ENCODE data around the gene VWA8.
"Not testable (repeated sequence)": the region's sequence is repeated elsewhere in the genome, so short reads cannot be mapped to it uniquely, and the experiment has no call there.

Gene VWA8

DNA sequence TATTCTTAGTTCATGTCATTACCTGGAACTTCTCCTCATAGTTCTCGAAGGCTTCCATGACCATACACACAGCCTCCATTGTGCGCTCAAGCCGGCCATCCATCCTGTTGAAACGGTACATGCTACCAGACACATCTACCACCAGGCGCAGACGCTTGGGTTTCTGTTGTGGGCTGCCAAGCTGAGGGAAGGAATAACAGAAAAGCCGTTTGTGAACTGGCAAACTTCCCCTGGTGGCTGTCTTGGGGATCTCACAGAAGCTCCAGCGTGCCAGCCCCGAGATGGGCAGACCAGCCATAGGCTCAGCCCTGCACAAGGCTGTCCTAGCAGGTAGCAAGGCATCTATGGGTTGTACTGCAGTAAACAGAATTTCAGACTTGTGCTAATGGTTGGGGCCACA is 373.4 kb downstream of the VWA8 start:
- DNase-seq (ENCODE audit: low spot score): peak; percentile 22

DNA sequence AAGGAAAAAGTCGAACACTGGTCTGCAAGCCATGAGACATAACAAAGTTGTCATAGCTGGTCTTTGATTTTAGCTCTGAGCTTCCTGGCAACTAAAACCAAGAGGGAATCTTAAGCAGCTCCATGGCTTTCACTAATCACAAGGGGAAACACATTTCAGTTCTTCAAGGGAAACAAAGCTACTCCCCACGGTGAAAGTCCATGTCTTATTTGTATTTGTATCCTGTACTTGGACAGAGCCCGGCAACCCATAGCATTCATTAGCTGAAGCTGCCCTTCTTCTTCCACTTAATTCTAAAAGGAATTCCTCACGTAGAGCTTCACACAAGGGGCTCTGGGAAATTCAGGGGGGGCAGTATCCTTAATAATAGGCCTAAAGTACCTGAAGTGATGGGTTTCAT is 374.7 kb downstream of the VWA8 start:
- no peak for DNase-seq (ENCODE audit: low spot score)

DNA sequence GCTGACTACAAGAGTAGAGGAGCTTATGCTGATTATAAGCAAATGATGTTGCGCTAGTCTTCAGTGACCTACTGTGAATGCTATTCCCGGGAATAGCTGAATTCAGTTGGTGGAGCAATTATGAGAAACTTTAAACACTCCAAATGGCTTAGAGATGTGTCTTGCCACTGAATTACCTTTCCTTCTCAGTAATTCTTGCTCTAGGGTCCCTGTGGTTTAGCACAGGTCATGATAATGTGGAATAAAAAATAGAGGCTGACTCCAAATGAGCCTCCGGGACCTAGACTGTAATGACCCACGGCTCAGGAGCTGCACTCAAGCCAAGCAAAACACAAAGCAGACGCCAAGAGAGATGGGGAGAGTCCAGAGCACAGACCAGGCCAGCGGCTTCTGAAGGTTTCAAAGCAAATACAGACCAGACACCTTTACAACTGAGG is 378.9 kb downstream of the VWA8 start:
- no peak for DNase-seq (ENCODE audit: low spot score)

DNA sequence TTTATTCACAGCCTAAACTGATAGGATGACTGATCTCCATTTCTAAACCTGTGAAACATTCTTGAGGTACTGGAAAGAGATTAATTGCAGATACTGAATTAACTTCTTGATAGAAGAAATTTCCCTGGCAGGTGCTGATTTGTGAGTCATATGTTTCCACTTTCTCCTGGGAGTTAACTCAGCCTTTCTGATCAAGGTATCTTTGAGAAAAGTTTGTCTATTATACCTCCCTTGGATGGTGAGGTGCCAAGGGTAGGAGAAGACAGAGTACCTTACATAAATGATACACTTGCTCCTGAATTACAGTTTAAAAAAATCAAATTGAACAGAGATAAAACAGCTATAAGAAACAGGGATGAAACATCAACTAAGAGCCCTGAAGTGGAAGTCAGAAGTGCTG is 380.6 kb downstream of the VWA8 start:
- DNase-seq (ENCODE audit: low spot score): no peak

DNA sequence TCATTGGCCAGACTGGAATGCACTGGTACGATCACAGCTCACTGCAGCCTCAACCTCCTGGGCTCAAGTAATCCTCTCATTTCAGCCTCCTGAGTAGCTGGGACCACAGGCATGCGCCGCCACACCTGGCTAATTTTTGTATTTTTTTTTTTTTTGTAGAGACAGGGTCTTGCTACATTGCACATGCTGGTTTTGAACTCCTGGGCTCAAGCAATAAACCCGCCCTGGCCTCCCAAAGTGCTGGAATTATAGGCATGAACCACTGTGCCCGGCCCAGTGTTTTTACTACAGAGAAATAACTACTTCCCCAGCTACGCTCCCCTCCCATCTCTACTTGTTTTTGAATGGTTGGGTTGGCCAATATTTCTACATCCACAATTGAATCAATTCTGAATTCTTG is 381.0 kb downstream of the VWA8 start:
- no peak for DNase-seq (ENCODE audit: low spot score)

DNA sequence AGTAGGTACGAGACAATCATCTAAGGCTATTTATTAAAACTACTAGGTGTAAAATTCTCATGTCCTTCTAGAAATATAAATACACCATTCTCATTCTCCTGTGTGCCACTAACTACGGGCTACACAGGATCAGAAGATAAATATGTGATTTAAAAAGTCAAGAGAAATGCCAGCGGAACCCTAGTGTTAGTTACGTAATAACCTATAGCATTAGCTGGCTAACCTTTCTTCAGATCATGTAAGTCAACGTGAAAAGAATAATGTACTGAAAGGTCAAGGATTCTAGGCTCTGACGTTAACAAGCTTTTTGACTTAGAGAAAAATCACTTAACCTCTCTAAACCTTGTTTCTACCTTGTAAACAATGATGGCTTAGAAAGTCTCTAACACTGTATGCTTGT is 381.7 kb downstream of the VWA8 start:
- no peak for DNase-seq (ENCODE audit: low spot score)

DNA sequence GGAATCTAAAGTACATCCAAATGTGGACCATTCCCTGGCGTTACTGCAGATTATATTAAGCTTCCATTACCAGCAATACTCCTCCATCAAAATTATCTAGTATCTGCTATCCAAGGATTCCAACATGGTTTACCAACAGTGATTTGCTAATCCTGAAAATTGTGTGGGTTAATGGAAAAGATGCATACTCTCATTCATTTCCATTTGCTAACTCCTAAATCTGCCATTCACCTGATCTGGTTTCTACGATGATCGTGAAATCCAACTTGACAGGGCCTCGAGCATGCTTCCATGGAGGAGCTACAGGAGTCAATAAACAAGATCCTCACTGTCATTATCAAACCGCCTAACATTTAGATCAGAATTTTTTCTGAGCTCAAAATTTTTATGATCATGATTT is 382.5 kb downstream of the VWA8 start:
- no peak for DNase-seq (ENCODE audit: low spot score)

DNA sequence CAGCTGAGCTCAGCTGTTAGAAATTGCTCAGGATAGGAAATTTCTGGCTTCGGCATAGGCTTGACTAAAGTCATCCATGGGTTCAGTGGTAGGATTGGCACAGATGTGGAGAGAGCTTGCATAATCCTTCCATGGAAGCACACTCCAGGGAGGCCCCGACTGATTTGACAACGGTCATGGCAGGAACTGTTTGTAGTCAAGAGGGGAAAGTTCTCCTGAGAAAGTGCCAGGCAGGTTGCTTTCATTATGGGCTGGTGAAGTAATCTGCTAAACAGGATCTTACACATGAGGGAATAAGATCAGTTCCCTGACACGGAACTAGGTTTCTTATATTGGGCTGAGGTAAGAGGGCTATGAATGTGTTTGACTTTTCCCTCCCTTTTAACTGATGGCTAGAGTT is 383.5 kb downstream of the VWA8 start:
- DNase-seq (ENCODE audit: low spot score): no peak

DNA sequence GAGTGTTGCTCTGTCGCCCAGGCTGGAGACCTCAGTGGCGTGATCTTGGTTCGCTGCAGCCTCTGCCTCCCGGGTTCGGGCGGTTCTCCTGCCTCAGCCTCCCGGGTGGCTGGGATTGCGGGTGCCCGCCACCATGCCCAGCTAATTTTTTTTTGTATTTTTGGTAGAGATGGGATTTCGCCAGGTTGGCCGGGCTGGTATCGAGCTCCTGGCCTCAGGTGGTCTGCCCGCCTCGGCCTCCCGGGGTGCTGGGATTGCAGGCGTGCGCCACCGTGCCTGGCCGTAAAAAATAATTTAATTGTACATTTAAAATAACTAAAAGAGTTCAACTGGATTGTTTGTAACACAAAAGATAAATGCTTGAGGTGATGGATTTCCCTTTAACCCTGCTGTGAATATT is 387.3 kb downstream of the VWA8 start:
- not testable (repeated sequence) for DNase-seq (ENCODE audit: low spot score)

DNA sequence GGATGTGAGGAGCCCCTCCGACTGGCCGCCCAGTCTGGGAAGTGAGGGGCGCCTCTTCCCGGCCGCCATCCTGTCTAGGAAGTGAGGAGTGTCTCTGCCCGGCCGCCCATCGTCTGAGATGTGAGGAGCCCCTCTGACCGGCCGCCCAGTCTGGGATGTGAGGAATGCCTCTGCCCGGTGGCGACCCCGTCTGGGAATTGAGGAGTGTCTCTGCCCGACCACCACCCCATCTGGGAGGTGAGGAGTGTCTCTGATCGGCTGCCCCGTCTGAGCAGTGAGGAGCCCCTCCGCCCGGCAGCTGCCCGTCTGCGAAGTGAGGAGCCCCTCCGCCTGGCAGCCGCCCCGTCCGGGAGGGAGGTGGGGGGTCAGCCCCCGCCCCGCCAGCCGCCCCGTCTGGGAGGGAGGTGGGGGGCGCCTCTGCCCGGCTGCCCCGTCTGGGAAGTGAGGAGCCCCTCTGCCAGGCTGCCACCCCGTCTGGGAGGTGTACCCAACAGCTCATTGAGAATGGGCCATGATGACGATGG is 389.0 kb downstream of the VWA8 start:
- not testable (repeated sequence) for DNase-seq (ENCODE audit: low spot score)

DNA sequence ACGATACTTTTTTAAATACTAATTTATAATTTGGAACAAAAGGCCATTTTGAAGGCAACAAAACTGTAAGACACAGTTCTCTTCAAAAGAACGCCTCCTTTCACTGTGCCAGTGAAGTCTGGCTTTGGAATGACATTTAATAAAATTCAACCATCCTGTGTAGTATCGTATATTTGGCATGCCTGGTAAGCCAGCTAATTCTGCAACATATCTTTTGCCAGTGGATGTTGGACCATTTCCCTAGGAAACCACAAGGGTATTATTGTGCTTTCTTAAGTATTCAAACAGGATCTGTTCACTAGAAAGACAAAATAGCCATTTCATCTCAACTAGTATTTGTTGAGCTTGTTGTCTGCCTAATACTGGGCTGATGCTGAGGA is 391.9 kb downstream of the VWA8 start:
- DNase-seq (ENCODE audit: low spot score): no peak

DNA sequence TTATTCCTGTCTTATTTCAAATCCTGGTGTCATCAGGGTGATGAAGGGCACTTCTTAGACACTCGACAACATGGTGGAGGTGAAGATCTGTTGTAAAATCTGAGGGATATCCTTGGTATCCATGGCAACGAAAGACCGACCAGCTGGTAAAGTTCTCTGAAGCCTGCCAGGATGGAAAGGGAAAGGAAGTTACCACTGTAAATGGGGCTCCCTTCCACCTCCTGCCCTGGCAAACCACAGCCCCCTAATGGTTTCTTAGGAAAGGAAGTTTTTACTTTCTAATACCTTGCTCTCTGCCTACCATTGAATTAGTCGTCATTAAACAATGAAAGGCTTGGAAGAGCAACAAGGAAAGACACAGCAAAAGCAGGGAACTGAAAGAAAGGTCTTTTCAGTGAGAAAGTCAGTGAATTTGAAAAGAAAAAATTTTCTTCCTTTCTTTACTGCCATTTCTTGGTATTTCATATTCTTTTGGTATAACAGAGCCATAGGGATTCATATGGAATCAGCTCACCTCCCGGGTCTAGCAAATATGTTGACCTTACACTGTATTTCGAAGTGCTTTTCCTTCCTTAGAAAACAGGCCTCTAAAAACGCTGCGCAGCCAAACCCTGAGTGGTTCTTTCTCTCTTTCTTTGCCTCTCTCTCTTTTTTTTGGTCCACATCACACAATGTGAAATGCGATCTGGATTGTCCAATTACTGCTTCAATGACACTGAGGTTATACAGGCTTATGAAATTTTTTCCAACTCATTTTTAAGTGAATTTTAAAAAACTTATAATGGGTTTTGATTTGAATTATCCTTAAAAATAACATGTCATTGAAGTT is 392.6 kb downstream of the VWA8 start:
- no peak for DNase-seq (ENCODE audit: low spot score)

DNA sequence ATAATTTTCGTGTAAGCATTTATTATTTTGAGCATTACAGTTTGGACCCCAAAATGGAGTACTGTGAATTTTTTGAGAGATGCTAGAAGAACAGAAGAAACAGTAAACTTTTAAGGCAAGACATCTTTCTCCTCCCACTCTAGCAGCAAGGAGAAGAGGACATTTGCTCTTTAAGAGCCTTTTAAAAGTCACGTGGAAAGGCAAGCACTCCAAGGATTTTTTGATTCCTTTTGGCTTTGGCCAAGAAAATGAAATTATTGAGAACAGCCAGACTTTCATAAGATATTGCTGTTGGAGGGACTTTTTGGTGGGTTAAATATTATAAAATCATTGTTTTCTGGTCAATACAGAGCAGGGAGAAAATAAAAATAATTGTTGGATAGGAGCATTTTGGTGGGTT is 393.5 kb downstream of the VWA8 start:
- DNase-seq (ENCODE audit: low spot score): no peak

DNA sequence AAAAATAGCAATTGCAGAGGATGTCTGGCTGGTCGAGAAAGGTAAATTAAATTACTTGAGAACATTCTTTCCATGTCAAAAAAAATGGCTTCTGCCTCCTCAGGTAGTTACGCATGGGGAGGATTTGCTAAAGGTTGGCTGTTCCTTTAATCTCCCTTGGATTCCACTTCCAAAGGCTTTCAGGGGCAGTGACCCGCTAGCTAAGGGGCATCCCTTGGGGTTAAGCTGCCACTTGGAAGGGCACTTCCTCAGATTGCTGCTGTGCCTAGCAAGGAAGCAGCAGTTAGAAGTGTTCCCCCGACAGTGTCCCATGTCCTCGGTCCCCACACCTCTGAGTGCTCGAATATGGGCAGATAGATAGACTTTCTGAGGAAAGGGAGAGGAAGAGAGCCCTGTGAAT is 395.1 kb downstream of the VWA8 start:
- DNase-seq (ENCODE audit: low spot score): no peak

DNA sequence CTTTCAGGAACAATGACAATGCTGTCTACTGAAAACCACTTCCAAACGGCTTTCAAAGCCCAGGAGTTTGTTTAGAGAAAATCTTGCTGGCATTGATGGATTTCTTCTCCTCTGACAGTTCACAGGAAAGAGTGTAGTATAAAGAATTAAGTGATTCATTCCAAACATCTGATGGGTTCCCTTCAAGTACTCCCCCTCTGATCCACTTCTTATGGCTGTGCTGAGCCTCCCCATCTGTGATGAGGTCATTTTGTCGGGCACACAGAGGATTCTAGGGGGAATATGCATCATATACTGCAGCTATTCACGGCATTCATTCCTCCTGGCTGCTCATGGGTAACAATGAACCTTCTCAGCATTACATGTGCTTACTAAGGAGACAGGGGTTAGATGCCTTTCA is 395.7 kb downstream of the VWA8 start:
- no peak for DNase-seq (ENCODE audit: low spot score)

DNA sequence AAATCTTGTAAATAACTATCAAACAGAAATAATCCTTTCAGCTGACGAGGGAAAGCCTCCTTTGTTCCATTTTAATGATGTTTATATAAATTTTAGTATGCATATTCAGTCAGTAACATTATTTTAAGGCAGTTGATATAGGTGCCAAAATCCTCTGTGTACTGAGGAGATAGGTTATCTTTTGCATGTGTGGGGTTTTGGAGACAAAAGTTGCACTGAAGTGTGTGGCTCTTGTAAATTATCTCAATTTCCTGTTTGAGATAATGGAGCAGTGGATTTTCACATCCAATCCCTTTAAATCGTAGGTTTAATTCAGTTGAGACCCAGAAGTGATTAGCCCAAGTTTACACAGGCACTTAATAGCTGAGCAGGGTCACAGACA is 396.9 kb downstream of the VWA8 start:
- DNase-seq (ENCODE audit: low spot score): no peak

DNA sequence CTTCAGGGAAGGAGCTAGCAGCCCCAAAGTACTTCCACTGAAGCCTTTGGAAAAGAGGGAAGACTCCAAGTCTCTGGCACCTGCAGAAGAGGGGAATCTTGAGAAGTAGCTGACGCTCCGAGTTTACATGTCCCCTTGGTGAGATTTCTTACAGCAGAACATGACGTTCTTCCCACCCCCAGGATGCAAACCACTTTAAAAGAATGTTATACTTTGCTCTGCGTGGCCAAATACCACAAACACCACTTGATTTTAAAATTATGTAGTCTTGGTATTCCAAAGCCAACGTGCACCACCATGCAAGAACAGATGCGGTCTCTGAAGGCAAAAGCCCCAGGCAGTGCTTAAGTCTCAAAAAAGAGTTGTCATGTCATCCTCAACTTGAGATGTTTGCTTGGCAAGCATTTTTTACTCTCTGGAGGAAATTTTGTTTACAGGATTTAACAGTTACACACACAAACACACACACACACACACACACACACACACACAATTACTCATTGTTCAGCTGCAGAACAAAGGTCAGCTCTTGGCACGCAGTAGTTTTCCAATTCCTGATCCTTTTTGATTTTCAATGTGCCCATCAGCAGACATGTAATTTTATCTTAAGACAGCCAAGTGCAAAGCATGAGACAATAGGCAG is 397.4 kb downstream of the VWA8 start:
- DNase-seq (ENCODE audit: low spot score): no peak

DNA sequence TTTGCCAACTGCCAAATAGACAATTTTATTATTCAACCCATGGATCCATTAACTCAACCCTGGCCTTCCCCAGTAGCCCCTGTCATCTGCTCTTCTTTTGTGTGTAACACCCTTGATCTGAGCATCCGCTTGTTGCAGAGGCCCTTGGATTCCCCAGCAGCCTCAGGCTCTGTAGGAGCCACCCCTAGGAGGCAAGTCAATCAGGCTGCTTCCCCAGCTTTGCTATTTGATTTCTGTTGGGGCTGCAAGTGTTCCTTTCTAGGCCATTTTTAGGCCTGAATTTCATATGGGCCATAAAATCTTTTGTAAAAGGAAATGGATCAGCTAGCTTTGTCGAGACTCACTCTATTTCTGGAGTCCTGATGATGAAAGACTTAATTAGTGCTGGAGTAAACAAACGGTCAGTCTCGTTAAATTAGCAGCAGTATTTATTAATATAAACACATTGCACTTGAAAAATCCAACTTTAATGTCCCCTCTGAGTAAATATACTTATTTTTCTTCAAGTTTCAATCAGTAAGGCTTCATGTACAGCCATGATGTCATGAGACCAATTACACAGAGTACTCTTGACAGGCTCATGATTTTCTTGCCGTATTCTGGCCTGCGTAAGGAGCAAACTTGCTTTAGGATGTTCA is 398.2 kb downstream of the VWA8 start:
- no peak for DNase-seq (ENCODE audit: low spot score)

DNA sequence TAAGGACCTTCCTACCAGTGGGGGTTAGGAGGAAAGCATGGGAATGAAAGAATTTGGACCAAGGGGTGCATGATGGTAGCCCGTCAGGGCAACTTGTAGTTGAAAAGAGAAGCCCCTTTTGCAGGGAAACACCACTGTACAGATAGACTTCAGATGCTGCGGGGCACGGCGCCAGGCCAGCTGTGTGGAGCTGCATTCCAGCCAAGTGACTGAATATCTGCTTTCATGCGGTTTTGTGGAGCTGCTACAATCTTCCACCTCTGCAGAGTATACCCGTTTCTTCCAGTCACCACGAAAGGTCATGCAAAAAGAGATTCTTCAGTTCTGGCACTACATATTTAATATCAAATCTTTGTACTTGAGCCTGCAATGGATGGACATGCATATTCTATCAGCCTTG is 398.8 kb downstream of the VWA8 start:
- DNase-seq (ENCODE audit: low spot score): no peak

DNA sequence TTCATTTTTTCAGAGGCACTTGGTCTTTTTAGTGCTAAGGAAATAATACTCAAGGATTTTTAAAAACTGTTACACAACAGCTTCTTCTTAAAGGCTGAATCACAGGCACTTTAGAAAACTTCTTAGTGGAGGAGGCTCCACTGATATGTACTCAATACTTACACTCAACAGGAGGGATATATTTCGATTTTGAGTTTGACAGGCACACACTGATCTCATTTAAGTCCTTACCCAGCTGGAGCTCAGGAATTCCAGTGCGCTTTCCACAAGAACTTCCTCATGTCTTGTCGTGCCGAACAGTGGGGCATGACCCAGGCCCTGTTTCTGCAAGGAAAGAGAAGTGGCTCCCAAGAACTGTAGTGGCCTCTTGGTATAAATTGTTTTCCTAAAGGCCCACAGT is 399.7 kb downstream of the VWA8 start:
- DNase-seq (ENCODE audit: low spot score): no peak

DNA sequence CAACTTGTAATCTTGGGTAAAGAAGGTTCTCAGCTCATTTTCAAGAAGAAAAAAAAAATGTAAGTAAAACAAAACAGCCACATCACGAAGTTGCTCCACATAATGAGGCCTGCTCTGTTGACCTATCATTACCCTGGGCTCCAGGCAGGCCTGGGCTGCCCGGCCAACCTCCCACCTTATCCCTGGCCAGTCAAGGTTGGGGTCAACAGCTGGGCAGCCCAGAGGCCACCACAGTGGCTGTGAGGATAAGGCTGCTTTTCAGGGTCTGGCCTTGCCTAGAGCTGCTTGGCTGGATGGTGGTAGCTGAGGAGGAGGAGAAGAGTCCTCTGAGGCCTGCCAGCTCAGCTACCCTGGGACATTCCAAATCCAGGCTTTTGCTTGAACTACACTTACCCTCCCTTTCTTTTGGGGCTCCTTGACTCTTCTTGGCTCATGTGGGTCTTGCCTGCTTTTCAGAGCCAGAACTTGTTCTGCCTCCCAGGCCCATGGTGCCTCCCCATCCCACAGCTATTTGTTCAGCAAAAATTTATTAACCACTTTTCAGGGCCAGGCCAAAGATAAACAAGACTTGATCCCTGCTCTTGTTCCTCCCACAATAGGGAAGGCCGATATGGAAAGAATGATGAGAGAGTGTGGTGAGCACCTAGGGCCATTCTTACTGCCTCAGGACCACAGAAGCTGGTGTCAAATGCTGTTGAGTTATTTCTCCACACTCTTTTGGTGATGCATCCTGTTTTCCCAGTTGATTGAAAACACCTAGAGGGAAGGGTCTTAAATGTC is 401.9 kb downstream of the VWA8 start:
- no peak for DNase-seq (ENCODE audit: low spot score)

DNA sequence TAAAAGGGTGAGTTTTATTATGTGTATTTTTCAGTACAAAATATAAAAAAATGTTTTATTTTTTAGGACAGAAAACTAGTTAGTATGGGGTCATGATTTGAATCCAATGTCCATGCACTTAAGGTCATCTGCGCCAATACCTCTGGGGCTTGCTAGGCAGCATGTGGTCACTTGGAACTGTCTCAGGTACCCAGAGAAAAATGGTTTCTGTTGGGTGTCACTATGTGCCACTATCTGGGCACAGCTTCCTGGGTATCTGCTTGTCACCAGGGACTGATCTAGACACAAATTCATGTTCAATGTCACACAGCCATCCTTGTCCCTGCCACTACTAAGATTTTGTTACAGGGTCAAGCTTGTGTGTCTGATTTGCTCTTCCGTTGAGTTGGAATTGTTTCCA is 403.2 kb downstream of the VWA8 start:
- no peak for DNase-seq (ENCODE audit: low spot score)
